Lower leg skin (tissue), 4 donors: Measurements from ENCODE around the gene IL4I1. TPM values are rescaled to one million over a fixed set of nuclear protein-coding genes. Genes with fewer than 3 reads are reported as not detected.

Experiments used
- DNase-seq, 2 donors: peaks; one replicate each; pipeline ENCODE4 v3.0.0-alpha.2; 2019; ENCODE audit warnings: low spot score in 2 of 2
- H3K4me3 ChIP-seq: fragments of 200-600 bp; sonication (generic); 2 replicates; pipeline ENCODE4 v1.5.1; 2017; ENCODE audit warnings: mild to moderate bottlenecking, low read depth; ENCODE audit not compliant: poor library complexity, severe bottlenecking
- CTCF ChIP-seq, 3 donors: fragments of 450-650 bp; IDR thresholded peaks; one replicate each; pipeline ENCODE4 v1.5.1; 2016; ENCODE audit warnings: antibody characterized with exemption in 3 of 3, mild to moderate bottlenecking in 3 of 3, moderate library complexity in 2 of 3
- POLR2A ChIP-seq, 2 donors: fragments of 450-650 bp; IDR thresholded peaks; one replicate each; pipeline ENCODE4 v1.6.1; 2016 to 2017; ENCODE audit warnings: antibody characterized with exemption in 2 of 2, mild to moderate bottlenecking in 1 of 2, moderate library complexity in 1 of 2
- whole genome bisulfite sequencing, 2 donors: methylation state at CpG; one replicate each; pipeline ENCODE4 v1.1.5; 2018; 5-methylcytosine and 5-hydroxymethylcytosine counted together
- intact Hi-C: fragments of 100-400 bp; cut with DNase I; formaldehyde crosslinking; loops from one replicate; pipeline ENCODE4 v1.15.0; 2023; ENCODE audit warnings: low total_unique reads
- total RNA-seq, 4 donors: library from RNA; depleted of rRNA; stranded (reverse); fragments of >200 nt; gene quantifications; one replicate each; pipeline ENCODE4 v1.1.0, GENCODE V29; 2016

IL4I1 gene
- total RNA-seq, 4 donors from 2014 or later, result 0.42 TPM; not detected in 3

GRCh38 chr19:49861541-49862378, 34.9 kb downstream of the IL4I1 start:
- TF ChIP-seq CTCF (IDR thresholded peaks at IDR 0.05) (no peak), POLR2A (IDR thresholded peaks at IDR 0.05) (no peak)
- WGBS, 2 donors, result 64 to 75% methylated on average over 56 to 58 of the region's 60 CpGs
- no peak for DNase-seq
- intact Hi-C loops, result no loop called here
- no peak overlapping the region for H3K4me3 ChIP-seq

GRCh38 chr19:49861107-49861506, 35.6 kb downstream of the IL4I1 start:
- intact Hi-C loops, result no loop called here
- no peak overlapping the region for H3K4me3 ChIP-seq
- 26 to 27% methylated on average over 11 to 12 of the region's 13 CpGs for WGBS, 2 donors
- DNase-seq, result no peak
- TF ChIP-seq CTCF (IDR thresholded peaks at IDR 0.05) (no peak), POLR2A (IDR thresholded peaks at IDR 0.05) (no peak)

GRCh38 chr19:49860336-49861102, 36.2 kb downstream of the IL4I1 start:
- 71 to 78% methylated on average over 12 to 17 of the region's 17 CpGs for WGBS, 2 donors
- no peak for DNase-seq
- TF ChIP-seq POLR2A (IDR thresholded peaks at IDR 0.05) (no peak), CTCF (IDR thresholded peaks at IDR 0.05) (no peak)
- no peak overlapping the region for H3K4me3 ChIP-seq
- intact Hi-C loops, result no loop called here

- intact Hi-C loops, result no loop called here
- no peak for TF ChIP-seq POLR2A (IDR thresholded peaks at IDR 0.05)
- TF ChIP-seq CTCF (IDR thresholded peaks at IDR 0.05), result no peak
- 89 to 90% methylated on average over 15 to 21 of the region's 22 CpGs for WGBS, 2 donors
- H3K4me3 ChIP-seq, result no peak overlapping the region
- no peak for DNase-seq
Observed at GRCh38 chr19:49859682-49860335, 36.9 kb downstream of the IL4I1 start.

DNA sequence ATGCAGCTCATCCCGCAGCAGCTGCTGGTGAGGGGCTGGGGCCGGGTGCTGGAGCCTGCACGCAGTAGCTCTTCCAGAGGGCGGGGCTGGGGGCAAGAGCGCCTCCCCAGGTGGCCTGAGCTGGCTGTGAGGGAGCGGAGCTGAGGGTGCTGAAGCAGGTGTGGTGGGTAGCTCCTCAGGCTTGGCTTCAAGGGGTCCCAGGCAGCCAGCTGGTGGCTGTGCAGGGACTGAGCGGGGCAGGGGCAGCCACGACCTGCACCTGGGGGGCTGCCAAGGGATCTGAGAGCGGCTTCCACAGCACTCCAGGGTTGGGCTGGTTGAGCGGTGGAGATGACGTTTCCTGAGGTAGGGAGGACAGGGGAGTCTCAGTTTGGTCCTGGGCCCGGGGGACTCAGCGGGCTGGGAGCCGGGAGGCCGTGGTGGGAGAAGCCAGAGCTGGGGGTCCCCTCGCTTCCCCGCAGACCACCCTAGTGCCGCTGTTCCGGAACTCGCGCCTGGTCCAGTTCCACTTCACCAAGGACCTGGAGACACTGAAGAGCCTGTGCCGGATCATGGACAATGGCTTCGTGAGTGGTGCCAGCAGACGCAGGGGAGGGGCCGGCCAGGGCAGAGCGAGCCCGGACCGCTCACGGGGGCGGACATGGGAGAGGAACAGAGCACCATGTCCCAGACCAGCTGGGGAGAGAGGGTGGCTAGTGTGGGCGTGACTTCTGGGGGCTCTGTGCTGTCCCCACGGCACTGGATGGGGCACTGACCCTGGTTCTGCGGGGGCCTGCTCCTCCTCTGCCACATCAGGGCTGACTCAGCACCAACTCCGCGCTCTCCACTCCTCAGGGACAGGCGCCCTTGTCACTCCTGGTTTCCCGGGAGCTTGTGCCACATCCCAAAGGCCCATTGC, 38.4 kb downstream of the IL4I1 start:
- H3K4me3 ChIP-seq, result no peak overlapping the region
- WGBS, 2 donors, result 83 to 84% methylated on average over 25 to 32 of the region's 37 CpGs
- DNase-seq, result no peak
- intact Hi-C loops, result no loop called here
- no peak for TF ChIP-seq CTCF (IDR thresholded peaks at IDR 0.05)
- TF ChIP-seq POLR2A (IDR thresholded peaks at IDR 0.05), result no peak
